Stimulated activated CD8-positive, alpha-beta memory T cell treated with anti-CD3 and anti-CD28 coated beads, Interleukin-7, amount 100 ng/mL, for 1 hour (primary cell): ENCODE measurements around the gene VAT1L.

ENCODE experiments used
- DNase-seq, 2 donors: peaks; one replicate each; pipeline ENCODE4 v3.0.0-alpha.2; 2020; ENCODE audit warnings: low read depth in 2 of 2

VAT1L gene, protein sequence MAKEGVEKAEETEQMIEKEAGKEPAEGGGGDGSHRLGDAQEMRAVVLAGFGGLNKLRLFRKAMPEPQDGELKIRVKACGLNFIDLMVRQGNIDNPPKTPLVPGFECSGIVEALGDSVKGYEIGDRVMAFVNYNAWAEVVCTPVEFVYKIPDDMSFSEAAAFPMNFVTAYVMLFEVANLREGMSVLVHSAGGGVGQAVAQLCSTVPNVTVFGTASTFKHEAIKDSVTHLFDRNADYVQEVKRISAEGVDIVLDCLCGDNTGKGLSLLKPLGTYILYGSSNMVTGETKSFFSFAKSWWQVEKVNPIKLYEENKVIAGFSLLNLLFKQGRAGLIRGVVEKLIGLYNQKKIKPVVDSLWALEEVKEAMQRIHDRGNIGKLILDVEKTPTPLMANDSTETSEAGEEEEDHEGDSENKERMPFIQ

DNA sequence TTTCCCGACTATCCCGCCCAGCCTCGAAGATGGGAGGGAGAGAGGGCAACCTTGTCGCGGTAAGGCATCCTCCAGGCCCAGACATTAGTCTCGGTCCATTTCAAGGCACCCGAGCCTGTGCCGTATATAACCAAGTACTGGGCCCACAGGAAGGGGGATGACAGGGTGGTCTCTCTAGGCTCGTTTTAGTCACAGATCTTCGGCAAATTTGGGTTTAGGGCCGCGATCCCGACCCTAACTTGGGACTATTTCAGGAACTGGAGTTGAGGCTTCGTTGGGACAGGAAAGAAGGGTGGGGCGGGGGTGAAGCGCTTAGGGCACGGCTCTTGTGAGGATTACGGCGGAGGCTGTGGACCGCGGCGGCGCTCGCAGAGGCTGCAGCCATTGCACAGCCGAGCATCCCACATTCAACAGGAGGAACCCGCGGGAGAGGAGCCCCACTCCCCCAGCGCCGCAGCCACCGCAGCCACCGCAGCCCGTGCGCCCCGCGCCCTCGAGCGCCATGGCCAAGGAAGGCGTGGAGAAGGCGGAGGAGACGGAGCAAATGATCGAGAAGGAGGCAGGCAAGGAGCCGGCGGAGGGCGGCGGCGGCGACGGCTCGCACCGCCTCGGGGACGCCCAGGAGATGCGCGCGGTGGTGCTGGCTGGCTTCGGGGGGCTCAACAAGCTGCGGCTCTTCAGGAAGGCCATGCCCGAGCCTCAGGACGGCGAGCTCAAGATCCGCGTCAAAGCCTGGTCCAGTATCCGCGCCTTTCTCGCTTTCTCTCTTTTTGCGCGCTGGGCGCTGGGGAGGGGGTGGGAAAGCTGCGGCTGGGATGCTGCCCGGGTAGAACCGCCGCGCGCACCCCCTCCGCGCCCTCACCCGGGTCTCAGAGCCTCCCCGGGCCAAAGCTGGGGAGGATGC is at the start of gene VAT1L:
Gene VAT1L (plus strand): TSS at position 384 of the 904 bp plus-strand sequence. CDS start 119 bp downstream, at position 503.
- DNase-seq, result no peak

- no peak for DNase-seq
Observed at GRCh38 chr16:77738706-77739558, 49.4 kb upstream of the VAT1L start.

DNA sequence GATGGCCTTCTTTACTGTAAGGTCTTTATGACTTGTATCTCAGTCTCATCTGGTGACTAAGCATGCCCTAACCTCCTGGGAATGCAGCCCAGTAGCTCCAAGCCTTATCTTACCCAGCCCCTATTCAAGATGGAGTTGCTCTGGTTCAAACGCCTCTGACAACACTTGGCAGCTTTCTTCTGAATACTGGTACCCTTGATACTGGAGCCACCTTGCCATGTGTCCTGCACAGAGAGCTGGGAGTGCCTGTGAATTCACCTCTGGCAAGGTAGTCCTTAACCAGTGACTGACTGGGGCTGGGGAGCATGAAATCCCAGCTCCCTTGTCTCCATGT is 48.8 kb upstream of the VAT1L start:
- no peak for DNase-seq

GRCh38 chr16:77744141-77744540 is 44.2 kb upstream of the VAT1L start:
- DNase-seq, result no peak

GRCh38 chr16:77745972-77746371 is 42.4 kb upstream of the VAT1L start:
- no peak for DNase-seq

- no peak for DNase-seq
Observed at GRCh38 chr16:77748421-77749005, 39.9 kb upstream of the VAT1L start.

- DNase-seq, result no peak
Observed at GRCh38 chr16:77749415-77749814, 38.9 kb upstream of the VAT1L start.

DNA sequence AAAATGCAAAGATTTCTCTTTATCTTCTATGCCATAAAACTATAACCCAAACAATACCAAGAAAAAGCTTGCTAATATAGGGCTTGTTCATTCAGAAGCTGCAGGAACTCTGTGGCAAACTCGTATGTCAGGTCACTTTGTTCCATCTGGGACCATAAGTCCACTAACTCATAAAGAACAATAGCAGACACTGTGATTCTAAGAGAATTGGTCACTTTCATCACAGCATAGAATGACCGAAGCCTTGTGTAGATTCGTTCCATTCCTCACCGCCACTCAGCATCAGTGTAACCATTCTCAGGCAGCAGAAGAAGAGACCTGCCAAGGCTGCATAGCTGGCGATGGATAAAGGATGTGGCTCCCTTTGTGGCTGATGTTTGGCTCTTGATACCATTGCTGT is 30.3 kb upstream of the VAT1L start:
- no peak for DNase-seq

DNA sequence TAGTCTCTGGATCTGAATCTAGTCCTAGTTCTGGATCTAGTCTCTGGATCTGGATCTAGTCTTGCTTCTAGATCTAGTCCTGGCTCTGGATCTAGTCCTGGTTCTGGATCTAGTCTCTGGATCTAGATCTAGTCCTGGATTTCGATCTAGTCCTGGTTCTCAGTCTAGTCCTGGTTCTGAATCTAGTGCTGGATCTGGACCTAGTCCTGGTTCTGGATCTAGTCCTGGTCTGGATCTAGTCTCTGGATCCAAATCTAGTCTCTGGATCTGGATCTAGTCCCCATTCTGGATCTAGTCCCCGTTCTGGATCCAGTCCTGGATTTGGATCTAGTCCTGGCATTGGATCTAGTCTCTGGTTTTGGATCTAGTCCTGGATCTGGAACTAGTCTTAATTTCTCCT is 29.9 kb upstream of the VAT1L start:
- no peak for DNase-seq

GRCh38 chr16:77759201-77759600 is 29.2 kb upstream of the VAT1L start:
- DNase-seq, result no peak

GRCh38 chr16:77759821-77760220 is 28.5 kb upstream of the VAT1L start:
- no peak for DNase-seq

GRCh38 chr16:77760800-77761199 is 27.6 kb upstream of the VAT1L start:
- DNase-seq, result no peak

- DNase-seq, result no peak
Observed at GRCh38 chr16:77761204-77761603, 27.2 kb upstream of the VAT1L start.

DNA sequence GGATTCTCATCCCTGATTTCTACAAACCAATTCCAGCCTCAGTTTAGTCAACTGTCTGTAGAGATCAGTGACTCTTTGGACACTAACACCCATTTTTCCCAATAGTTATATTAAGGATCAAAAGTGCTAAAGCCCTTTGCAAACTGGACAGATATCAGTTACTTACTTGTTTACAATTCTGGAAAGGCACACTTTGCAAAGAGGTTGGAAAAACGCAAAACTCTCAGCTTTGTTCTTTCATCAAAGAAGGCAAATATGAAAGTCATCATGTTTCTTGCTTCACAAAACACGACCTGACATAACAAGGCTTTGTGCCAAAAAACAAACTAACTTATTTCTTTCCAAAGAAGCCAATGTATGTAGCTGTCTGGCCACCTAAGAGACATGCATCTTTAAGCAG is 26.1 kb upstream of the VAT1L start:
- DNase-seq, result no peak

DNA sequence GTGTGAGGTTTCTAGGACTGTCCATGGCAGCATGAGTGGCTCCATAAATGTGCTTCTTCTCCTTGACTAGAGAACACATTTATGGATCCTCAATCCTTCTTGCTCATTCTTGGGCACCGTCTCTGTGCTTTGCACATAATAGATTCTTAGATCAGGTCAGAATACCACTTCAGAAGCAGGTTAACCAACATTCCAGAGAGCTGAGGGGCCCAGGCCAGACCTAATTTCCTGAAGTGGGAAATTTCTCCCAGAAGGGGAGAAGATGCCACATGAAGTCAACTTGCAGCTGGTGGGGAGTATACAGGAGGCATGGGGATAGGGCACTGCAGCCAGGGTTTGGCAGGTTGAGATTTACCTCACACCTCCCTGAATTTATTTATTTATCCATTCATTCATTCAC is 24.4 kb upstream of the VAT1L start:
- DNase-seq, result no peak

GRCh38 chr16:77767211-77767610 is 21.2 kb upstream of the VAT1L start:
- DNase-seq, result no peak

- no peak for DNase-seq
Observed at GRCh38 chr16:77767826-77768225, 20.5 kb upstream of the VAT1L start.

- no peak for DNase-seq
Observed at GRCh38 chr16:77775911-77776909, 12.2 kb upstream of the VAT1L start.

- no peak for DNase-seq
Observed at GRCh38 chr16:77777745-77778144, 10.6 kb upstream of the VAT1L start.

DNA sequence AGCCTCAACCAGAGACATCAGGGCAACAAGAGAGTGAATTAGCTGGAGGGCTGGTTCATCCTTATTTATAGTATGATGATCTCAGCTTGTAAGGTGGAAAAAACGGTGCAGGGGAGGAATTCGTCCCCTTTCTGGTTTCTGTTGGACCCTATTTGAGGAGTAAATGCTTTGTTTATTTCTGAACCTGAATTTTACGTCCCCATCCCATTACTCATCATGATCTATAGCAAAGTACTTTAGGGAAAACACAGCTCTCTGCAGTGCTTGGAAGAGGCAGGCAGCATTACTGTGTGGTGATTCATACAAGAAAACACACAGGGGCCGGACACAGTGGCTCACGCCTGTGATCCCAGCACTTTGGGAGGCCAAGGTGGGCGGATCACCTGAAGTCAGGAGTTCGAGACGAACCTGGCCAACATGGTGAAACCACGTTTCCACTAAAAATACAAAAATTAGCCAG is 8.0 kb upstream of the VAT1L start:
- DNase-seq, result no peak
